ENCODE data around the gene PEAK1. TPM values are rescaled to one million over a fixed set of nuclear protein-coding genes. Genes with fewer than 3 reads are reported as not detected.

The PEAK1 gene
- total RNA-seq, 1 donor from 2014 or later: 289 TPM

DNA sequence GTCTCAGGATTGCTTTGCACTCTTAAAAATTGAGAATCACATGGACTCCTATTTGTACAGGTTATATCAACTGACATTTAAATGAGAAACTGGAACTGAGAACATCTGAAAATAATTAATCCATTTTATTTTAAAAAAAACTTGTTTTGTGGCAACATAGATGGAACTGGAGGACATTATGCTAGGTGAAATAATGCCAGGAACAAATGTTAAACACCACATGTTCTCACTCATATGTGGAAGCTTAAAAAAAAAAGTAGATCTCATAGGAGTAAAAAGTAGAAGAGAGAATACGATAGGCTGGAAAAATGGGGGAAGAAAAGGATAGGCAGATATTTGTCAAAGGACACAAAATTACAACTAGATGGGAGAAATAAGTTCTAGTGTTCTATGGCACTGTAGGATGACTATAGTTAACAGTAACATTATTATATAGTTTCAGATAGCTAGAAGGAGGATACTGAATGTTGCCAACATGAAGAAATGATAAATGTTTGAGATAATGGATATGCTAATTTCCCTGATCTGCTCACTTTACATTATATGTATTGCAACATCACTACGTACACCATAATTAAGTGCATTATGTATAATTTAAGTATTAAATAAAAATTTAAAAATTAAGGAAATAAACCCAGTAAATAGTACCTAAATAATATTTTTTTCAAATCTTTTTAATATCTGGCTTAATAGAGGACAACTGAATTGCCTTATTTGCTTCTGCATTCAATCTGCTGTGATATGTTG is 248.5 kb downstream of the PEAK1 start:
- Mint-ChIP-seq H3K27me3 (ENCODE audit: unreplicated experiment) (no peaks in the 10 kb centered on the region), H3K27ac (ENCODE audit: unreplicated experiment) (no peak overlapping the region), H3K36me3 (ENCODE audit: low read depth, unreplicated experiment) (peaks cover 14% of the 10 kb centered on the region), H3K4me1 (ENCODE audit: unreplicated experiment) (no peaks in the 10 kb centered on the region), H3K4me3 (ENCODE audit: unreplicated experiment) (no peak overlapping the region), H3K9me3 (ENCODE audit: unreplicated experiment) (no peaks in the 10 kb centered on the region)
- TF ChIP-seq, protein P1, sequence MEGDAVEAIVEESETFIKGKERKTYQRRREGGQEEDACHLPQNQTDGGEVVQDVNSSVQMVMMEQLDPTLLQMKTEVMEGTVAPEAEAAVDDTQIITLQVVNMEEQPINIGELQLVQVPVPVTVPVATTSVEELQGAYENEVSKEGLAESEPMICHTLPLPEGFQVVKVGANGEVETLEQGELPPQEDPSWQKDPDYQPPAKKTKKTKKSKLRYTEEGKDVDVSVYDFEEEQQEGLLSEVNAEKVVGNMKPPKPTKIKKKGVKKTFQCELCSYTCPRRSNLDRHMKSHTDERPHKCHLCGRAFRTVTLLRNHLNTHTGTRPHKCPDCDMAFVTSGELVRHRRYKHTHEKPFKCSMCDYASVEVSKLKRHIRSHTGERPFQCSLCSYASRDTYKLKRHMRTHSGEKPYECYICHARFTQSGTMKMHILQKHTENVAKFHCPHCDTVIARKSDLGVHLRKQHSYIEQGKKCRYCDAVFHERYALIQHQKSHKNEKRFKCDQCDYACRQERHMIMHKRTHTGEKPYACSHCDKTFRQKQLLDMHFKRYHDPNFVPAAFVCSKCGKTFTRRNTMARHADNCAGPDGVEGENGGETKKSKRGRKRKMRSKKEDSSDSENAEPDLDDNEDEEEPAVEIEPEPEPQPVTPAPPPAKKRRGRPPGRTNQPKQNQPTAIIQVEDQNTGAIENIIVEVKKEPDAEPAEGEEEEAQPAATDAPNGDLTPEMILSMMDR (IDR thresholded peaks at IDR 0.05; ENCODE audit: unreplicated experiment): no peak
- DNase-seq (ENCODE audit: low spot score): no peak

DNA sequence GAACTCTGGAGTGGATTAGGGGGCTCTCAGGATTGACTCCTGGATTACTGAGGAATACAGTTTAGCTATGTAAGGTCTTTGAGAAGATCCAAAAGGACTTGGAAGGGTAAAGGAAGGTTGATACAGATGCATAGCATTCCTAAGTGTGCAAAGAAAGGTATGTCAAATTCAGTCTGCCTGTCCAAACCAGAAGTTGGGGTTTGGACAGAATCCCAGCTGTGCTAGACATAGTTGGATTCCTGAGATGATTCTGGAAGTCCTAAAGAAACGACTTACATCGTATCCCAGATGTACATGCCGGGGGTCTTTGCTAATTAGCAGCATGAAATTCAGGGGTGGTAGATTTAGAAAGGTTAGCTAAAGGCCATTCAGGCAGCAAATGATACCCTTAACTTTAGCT is 251.3 kb downstream of the PEAK1 start:
- H3K4me1 Mint-ChIP-seq (ENCODE audit: unreplicated experiment): no peaks in the 10 kb centered on the region

DNA sequence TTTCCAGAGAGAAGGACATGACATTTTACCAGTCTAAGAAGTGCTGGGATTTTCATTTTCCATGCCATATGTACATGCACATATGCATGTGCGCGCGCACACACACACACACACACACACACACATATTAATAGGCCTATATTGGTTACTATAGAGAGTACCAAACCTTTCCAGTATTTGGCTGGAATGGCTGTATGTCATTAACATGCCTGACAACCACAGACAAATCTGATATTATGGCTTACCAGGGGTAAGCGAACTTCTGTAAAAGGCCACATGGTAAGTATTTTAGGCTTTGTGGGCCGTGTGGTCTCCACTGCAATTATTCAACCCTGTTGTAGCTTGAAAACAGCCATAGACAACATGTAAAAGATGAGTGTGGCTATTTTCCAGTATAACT is 251.8 kb downstream of the PEAK1 start:
- Mint-ChIP-seq H3K27me3 (ENCODE audit: unreplicated experiment) (no peaks in the 10 kb centered on the region), H3K4me3 (ENCODE audit: unreplicated experiment) (no peak overlapping the region)
- TF ChIP-seq, protein P1 (IDR thresholded peaks at IDR 0.05; ENCODE audit: unreplicated experiment): no peak

More for the DNA sequence above, 251.3 kb downstream of the PEAK1 start:
- no peak for DNase-seq (ENCODE audit: low spot score)
- peak overlapping the region; percentile 23 for H3K27ac Mint-ChIP-seq (ENCODE audit: unreplicated experiment)
- no peaks in the 10 kb centered on the region for H3K9me3 Mint-ChIP-seq (ENCODE audit: unreplicated experiment)
- H3K36me3 Mint-ChIP-seq (ENCODE audit: low read depth, unreplicated experiment): peaks cover 11% of the 10 kb centered on the region
- no peak overlapping the region for H3K4me3 Mint-ChIP-seq (ENCODE audit: unreplicated experiment)
- no peaks in the 10 kb centered on the region for H3K27me3 Mint-ChIP-seq (ENCODE audit: unreplicated experiment)
- TF ChIP-seq, protein P1 (IDR thresholded peaks at IDR 0.05; ENCODE audit: unreplicated experiment): no peak

DNA sequence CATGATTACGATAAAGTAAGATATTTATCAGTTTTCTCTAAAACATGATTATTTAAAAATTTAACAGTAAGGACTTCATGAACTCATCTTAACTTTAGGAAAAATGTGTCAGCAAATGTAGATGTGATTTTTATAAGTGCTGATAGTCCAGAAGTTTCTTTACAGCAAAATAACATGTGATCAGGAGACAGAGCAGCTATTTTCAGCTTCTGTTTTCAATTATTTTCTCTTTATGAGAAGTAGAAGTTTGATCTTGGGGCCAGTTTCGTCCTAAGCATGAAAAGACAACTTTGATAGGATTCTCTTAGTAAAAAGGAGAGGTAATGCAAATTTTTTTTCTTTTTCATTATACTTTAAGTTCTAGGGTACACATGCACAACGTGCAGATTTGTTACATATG is 252.5 kb downstream of the PEAK1 start:
- H3K36me3 Mint-ChIP-seq (ENCODE audit: low read depth, unreplicated experiment): peaks cover 8% of the 10 kb centered on the region
- no peak for DNase-seq (ENCODE audit: low spot score)
- H3K27ac Mint-ChIP-seq (ENCODE audit: unreplicated experiment): no peak overlapping the region
- no peaks in the 10 kb centered on the region for H3K27me3 Mint-ChIP-seq (ENCODE audit: unreplicated experiment)
- H3K9me3 Mint-ChIP-seq (ENCODE audit: unreplicated experiment): no peaks in the 10 kb centered on the region
- TF ChIP-seq, protein P1 (IDR thresholded peaks at IDR 0.05; ENCODE audit: unreplicated experiment): no peak
- H3K4me1 Mint-ChIP-seq (ENCODE audit: unreplicated experiment): no peaks in the 10 kb centered on the region
- no peak overlapping the region for H3K4me3 Mint-ChIP-seq (ENCODE audit: unreplicated experiment)

More for the DNA sequence above, 251.8 kb downstream of the PEAK1 start:
- Mint-ChIP-seq H3K27ac (ENCODE audit: unreplicated experiment) (no peak overlapping the region), H3K36me3 (ENCODE audit: low read depth, unreplicated experiment) (peaks cover 8% of the 10 kb centered on the region), H3K4me1 (ENCODE audit: unreplicated experiment) (no peaks in the 10 kb centered on the region), H3K9me3 (ENCODE audit: unreplicated experiment) (no peaks in the 10 kb centered on the region)
- no peak for DNase-seq (ENCODE audit: low spot score)

DNA sequence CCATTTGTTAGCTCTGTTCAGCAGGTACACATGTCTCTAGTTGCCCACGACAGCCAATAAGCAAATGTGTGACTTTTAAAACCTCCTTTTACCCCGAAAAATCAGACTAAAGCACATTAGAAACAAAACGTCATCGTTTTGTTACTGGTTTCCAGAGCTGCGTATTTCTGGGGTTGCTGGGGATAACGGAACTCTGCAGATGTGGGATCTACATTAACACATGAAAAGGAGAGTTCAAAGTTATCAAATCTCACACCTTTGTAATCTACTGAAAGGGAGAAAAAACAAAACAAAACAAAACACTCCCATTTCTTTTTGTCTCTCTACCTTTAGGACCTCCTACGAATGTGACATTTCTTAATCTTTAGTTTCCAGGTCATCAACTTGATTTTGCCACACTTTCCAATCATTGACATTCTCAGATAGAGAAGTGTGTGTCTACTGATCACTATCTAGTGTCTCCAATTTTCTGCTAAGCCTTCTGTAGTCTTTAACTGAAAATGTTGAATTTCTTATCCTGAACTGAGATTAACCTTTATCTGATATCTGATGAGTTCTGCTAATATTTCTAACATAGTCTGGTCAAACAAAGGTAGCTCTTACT is 256.0 kb downstream of the PEAK1 start:
- TF ChIP-seq, protein P1 (IDR thresholded peaks at IDR 0.05; ENCODE audit: unreplicated experiment): no peak
- Mint-ChIP-seq H3K27ac (ENCODE audit: unreplicated experiment) (no peak overlapping the region), H3K9me3 (ENCODE audit: unreplicated experiment) (no peaks in the 10 kb centered on the region), H3K27me3 (ENCODE audit: unreplicated experiment) (peaks cover 2% of the 10 kb centered on the region), H3K36me3 (ENCODE audit: low read depth, unreplicated experiment) (peaks cover 15% of the 10 kb centered on the region), H3K4me3 (ENCODE audit: unreplicated experiment) (no peak overlapping the region), H3K4me1 (ENCODE audit: unreplicated experiment) (peaks cover 19% of the 10 kb centered on the region)
- no peak for DNase-seq (ENCODE audit: low spot score)
